LHCN-M2 (cell line): Measurements from ENCODE around the gene NTS. TPM values are rescaled to one million over a fixed set of nuclear protein-coding genes. Genes with fewer than 3 reads are reported as not detected.

Experiments
- DNase-seq: peaks from one replicate; pipeline ENCODE4 v3.0.0-alpha.2; 2012; ENCODE audit warnings: low read depth
- polyA plus RNA-seq: library from polyadenylated mRNA; unstranded; fragments of >200 nt; gene quantifications from one replicate; pipeline ENCODE4 v1.2.1, GENCODE V29; 2012; ENCODE audit warnings: missing spikeins
- total RNA-seq: library from RNA; depleted of rRNA; stranded (reverse); fragments of >200 nt; gene quantifications from 2 replicates; pipeline ENCODE4 v1.2.3, GENCODE V29; 2014; rRNA removed

NTS gene
- total RNA-seq = not detected in 2 replicates
- polyA plus RNA-seq = not detected

DNA sequence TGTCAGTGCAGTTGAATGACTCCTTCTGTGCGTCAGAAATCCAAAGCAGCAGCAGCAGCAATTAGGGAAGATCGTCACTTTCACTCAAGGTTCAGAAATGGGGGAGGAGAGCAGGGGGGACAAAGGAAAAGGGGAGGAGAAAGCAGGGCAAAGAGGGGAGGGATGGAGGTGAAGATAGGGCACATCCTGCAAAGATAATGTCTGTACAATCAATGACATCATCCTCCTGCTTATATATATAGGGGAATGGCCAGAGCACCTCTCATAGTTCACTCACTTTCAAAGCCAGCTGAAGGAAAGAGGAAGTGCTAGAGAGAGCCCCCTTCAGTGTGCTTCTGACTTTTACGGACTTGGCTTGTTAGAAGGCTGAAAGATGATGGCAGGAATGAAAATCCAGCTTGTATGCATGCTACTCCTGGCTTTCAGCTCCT, at the start of gene NTS:
TSS of gene NTS (plus strand) at position 265 of the 431 bp plus-strand sequence. CDS start at position 374, 109 bp downstream.
- DNase-seq = no peak

GRCh38 chr12:85825746-85826145, 48.3 kb upstream of the NTS start:
- DNase-seq = no peak

DNA sequence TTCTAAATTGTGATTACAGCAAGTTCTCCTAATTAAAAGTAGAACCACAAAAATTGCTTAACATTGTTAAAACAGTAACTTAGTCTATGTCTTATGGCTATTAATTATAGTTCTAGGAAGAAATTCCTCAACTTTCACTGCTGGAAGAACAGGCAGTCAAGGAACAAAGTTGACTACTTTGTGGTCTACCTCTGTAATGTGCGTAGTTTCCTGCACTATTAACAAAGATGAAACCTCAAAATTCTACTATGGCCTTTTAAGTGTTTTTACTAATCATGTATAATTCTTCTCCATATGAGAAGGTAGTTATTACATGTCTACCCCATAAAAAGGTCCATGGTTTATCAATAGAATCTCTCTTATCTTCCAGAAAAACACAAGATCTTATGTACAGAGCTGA, 45.5 kb upstream of the NTS start:
- no peak for DNase-seq

DNA sequence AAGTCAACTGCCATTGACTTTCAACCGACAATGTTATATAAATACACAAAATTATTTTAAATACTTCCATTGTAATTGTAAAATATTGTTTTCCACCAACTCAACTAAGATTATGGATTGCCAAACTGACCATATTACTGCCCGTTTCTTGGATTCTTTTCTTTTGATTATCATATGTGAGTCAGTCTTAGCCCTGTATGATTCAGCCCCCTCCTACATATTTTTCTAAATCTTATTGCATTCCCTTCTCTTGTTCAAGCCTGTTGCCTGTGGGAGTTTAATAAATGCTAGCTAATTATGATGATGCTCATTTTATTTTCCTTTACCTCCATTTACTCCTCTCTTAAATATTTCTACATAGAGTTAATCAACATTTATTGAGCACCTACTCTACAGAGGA, 44.7 kb upstream of the NTS start:
- peak; percentile 22 for DNase-seq

- DNase-seq = no peak
Observed at GRCh38 chr12:85831327-85831990, 42.6 kb upstream of the NTS start.

- DNase-seq = no peak
Observed at GRCh38 chr12:85833579-85833978, 40.5 kb upstream of the NTS start.

DNA sequence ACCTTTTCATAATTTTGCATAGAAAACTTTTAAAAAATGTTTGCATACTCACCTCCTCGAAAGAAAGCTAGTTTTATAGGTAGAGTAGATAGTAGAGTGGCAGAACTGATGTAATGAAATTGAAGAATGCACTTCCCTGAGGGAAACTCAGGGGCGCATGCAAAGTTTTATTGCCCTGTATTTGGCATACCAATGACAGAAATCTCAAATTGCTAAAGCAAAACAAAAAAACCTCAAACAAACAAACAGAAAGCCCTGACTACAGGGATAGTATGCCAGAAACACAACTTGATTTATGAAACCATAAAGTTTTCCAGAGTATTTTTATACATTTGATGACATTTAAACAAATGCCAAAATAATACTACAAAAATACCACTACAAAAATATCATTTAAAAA, 39.7 kb upstream of the NTS start:
- peak; percentile 11 for DNase-seq

DNA sequence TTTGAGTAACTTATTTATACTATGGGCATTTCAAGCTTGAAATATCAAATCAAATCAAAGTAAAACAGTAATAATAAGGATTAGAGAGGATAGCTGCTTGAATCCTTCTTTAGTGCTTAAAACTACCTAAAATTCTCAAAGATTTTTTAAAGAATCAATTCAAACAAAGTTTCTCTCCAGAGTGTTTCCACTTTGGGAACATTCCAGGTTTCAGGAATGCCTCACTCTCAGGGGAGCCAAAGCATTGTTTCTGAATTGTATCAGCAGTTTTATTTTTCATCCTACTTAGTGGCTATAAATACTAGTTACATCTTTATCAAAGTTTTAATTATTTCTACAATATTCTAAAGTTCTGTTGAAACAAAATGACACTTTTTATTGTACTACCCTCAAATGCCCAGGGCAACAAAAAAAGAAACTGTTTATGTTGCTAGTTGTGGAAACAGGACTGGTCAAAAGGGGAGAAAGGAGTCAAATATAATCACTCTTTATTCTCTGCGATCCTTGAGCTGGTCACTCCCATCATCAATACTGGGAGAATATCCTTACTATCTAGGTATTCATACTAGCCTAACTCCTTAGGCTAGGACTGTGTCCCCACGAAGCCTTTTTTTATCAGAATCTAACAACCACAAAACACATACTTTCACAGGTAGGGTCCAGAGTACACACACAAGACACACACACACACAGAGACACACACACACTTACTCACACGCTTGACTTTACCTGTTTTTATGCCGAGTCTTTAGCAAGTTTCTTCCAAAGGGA, 38.5 kb upstream of the NTS start:
- peak; percentile 6 for DNase-seq

DNA sequence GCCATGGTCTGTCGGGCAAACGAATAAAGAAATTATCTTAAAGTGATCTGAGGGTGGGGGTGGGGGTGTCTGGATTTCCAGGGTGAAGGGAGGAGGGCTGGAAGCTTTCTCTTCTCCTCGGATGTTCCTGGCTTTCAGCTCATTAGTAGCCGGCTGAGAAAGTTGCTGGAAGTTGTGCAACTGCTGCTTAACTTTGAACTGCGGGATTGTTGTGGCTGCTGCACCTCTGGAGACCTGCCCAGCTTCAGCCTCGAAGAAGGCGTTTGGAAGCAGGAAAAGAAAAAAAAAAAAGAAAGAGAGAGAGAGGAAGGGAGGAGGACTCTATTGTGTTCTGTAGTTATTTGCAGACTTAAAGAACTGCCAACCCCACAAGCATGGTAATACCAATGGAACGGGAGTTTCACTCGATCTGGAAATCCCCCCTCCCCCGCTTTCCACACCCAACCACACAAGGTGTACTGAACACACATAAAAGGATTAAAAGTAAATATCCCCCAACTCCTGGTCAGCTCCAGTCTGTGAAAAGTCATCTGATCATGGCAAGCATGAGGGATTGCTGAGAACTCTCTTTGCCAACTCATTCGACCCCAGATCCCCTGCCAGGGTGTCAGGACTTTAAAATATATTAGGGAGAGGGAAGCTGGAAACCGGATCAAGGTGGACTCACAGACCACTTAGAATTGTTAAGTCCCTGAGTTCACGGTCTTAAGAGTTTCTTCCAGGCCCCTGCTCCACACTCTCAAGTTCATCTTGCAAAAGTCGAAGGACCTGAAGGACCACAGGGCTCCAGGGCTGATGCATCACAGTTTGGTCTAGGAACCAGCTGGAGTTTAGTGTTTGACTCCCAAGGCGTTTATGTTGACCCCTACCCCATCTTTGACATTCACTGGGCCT, 37.7 kb upstream of the NTS start, which contains the start of gene RASSF9:
TSS of gene RASSF9 (minus strand) at position 213 of the 894 bp plus-strand sequence. CDS start at position 5, 208 bp downstream.
- peak; percentile 13 for DNase-seq

GRCh38 chr12:85843606-85844310, 30.3 kb upstream of the NTS start:
- DNase-seq = no peak

- DNase-seq = no peak
Observed at GRCh38 chr12:85849344-85849743, 24.8 kb upstream of the NTS start.

- no peak for DNase-seq
Observed at GRCh38 chr12:85855305-85855704, 18.8 kb upstream of the NTS start.

- DNase-seq = no peak
Observed at GRCh38 chr12:85856966-85857365, 17.1 kb upstream of the NTS start.

DNA sequence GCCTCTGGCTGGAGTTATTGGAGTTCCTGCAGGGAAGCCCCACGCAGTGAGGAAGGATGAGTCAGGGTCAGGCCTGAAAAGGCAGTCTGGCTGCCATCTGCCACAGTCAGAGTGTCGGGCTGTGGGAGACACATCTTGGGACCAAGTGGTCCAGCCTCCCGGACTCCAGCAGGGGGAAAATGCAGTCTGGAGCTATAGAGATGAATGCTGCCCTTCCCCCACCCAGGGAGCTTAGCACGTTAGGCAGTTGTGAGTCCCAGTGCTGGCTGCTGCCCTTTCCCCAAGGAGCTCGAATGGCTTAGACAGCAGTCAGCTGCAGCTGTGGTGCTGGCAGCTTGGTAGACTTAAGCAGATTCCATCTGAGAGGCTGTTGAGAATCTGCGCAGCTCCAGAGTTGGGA, 8.2 kb upstream of the NTS start:
- DNase-seq = peak; percentile 2

DNA sequence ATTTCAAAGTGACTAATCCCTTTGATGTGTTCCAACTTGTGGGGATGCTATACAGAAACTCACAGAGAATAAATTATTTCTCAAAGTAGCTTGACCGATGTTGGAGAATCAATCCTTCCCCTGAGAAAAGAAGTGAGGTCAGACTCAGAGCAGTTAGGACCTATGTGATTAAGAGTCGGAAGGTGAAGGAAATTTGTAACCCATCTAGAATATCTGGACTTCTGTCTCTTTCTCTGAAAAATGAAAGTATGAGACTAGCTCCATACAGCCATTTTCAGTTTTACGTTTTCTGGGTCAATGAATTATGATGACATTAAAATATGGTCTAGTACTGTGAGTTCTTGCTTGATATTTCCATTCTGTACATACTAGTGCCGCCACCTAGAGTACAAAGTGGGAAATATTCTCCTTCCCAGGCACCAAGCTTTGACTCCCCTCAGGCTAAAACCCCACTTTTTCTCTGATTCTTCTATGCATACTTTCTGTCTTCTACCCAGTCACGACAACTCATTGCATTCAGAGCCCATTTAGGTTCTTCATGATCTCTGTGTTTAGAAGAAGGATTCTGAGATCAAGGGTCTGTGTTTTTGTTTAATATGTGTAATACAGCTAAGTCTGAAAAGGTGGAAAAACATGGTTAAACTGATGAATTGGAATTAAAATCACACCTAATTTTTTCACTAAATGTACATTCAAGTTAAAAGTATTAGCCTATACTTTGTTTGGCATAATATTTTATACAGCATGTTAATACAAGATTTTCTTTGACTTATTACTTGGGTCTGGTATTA, 6.9 kb upstream of the NTS start:
- peak; percentile 58 for DNase-seq

GRCh38 chr12:85872497-85873091, 1.5 kb upstream of the NTS start:
- peak; percentile 54 for DNase-seq

GRCh38 chr12:85877459-85877858, 3.4 kb downstream of the NTS start:
- DNase-seq = no peak

GRCh38 chr12:85883763-85884162, 9.7 kb downstream of the NTS start:
- no peak for DNase-seq

DNA sequence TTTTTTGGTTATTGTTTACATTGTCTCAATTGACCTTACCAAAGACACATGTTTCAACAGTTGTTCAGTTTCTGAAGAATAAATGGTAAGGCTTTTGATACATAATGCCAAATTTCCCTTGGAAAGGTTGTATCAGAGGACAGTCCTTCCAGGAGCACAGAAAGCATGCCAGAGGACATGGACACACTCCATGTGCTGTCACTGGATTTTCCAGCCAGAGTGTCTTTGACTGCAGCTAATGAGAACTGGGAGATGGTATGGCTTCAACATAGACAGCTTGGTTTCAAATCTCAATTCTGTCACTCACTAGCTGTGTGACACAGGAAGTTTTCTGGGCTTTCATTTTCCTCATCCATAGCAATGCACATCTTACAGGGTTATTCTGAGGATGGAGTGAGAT, 20.6 kb downstream of the NTS start:
- no peak for DNase-seq
